Activated naive CD8-positive, alpha-beta T cell treated with anti-CD3 and anti-CD28 coated beads for 36 hours (primary cell): ENCODE results near the gene MPPED2. TPM values are rescaled to one million over a fixed set of nuclear protein-coding genes. Genes with fewer than 3 reads are reported as not detected.

Source experiments
- DNase-seq: peaks from one replicate; pipeline ENCODE4 v3.0.0; 2021
- H3K27ac Mint-ChIP-seq: one replicate; pipeline ENCODE4 v1.8.0; 2022; ENCODE audit warnings: mild to moderate bottlenecking, moderate library complexity, mixed read lengths
- H3K27me3 Mint-ChIP-seq: one replicate; pipeline ENCODE4 v1.8.0; 2022; ENCODE audit warnings: mild to moderate bottlenecking, mixed read lengths
- H3K36me3 Mint-ChIP-seq: one replicate; pipeline ENCODE4 v1.8.0; 2021; ENCODE audit warnings: mild to moderate bottlenecking, mixed read lengths
- H3K4me1 Mint-ChIP-seq: one replicate; pipeline ENCODE4 v1.8.0; 2021; ENCODE audit warnings: mixed read lengths
- H3K4me3 Mint-ChIP-seq: one replicate; pipeline ENCODE4 v1.8.0; 2022; ENCODE audit warnings: mild to moderate bottlenecking, moderate library complexity, mixed read lengths
- H3K9me3 Mint-ChIP-seq: one replicate; pipeline ENCODE4 v1.8.0; 2022; ENCODE audit warnings: mixed read lengths
- total RNA-seq, 2 experiments: library from RNA; stranded (reverse); gene quantifications; one replicate each; pipeline ENCODE4 v1.2.3, GENCODE V29; 2021

MPPED2 gene
- total RNA-seq, 2 experiments from 2014 or later: 0.19 to 0.62 TPM

DNA sequence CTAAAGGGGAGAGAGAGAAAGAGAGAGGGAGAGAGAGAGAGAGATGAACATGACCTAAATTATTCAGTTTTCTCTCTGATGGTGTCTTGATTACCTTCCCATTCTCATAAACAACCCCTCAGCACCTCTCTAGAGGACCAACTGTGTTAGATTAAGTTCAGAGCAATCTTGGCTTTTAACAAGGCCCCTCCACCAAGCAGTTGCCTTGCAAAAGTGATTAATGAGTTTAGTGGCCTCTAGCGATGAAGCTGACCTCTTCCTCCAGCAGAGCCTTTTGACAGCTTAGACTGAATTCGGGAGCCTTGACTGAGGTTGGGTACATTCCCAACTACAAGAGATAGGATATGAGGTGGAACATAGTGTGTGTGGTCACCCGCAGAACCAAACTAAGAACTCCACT, 197.2 kb downstream of the MPPED2 start:
- Mint-ChIP-seq H3K27me3 (peaks cover 7% of the 10 kb centered on the region), H3K36me3 (no peaks in the 10 kb centered on the region), H3K4me3 (no peak overlapping the region), H3K9me3 (no peaks in the 10 kb centered on the region), H3K4me1 (no peaks in the 10 kb centered on the region), H3K27ac (no peak overlapping the region)
- no peak for DNase-seq

GRCh38 chr11:30387891-30388861, 198.0 kb downstream of the MPPED2 start:
- Mint-ChIP-seq H3K36me3 (no peaks in the 10 kb centered on the region), H3K4me1 (no peaks in the 10 kb centered on the region), H3K4me3 (no peak overlapping the region), H3K9me3 (no peaks in the 10 kb centered on the region), H3K27me3 (peaks cover 8% of the 10 kb centered on the region), H3K27ac (no peak overlapping the region)
- no peak for DNase-seq

GRCh38 chr11:30381879-30382278, 204.3 kb downstream of the MPPED2 start:
- DNase-seq: no peak
- H3K36me3 Mint-ChIP-seq: no peaks in the 10 kb centered on the region
- H3K27me3 Mint-ChIP-seq: peaks cover 8% of the 10 kb centered on the region
- H3K4me3 Mint-ChIP-seq: no peak overlapping the region
- H3K4me1 Mint-ChIP-seq: no peaks in the 10 kb centered on the region
- H3K9me3 Mint-ChIP-seq: no peaks in the 10 kb centered on the region
- no peak overlapping the region for H3K27ac Mint-ChIP-seq

DNA sequence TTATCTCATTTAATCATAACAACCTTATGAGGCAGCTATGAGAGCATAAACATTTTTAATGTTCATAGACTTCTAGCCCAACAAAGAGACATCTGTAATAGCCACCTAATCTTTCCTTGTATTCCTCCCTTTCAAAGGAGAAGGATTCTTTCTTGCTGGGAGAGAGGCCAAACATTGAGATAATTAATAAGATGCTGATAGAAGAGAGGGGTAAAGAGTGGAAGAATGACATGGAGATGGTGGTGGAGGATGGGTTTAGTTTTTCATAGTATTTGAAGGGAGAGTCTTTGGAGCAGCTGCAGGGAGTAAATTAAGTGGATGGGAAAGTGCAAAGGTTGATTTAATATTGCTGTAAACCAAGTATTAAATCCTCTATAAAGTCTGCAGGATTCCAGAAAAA, 205.3 kb downstream of the MPPED2 start:
- Mint-ChIP-seq H3K4me1 (no peaks in the 10 kb centered on the region), H3K27me3 (peaks cover 8% of the 10 kb centered on the region), H3K9me3 (no peaks in the 10 kb centered on the region), H3K27ac (no peak overlapping the region), H3K36me3 (no peaks in the 10 kb centered on the region), H3K4me3 (no peak overlapping the region)
- no peak for DNase-seq

GRCh38 chr11:30377347-30377746, 208.8 kb downstream of the MPPED2 start:
- Mint-ChIP-seq H3K27me3 (no peaks in the 10 kb centered on the region), H3K36me3 (no peaks in the 10 kb centered on the region), H3K9me3 (no peaks in the 10 kb centered on the region), H3K4me1 (no peaks in the 10 kb centered on the region), H3K4me3 (no peak overlapping the region), H3K27ac (no peak overlapping the region)
- DNase-seq: no peak

- no peak overlapping the region for H3K4me3 Mint-ChIP-seq
- no peaks in the 10 kb centered on the region for H3K9me3 Mint-ChIP-seq
- H3K4me1 Mint-ChIP-seq: no peaks in the 10 kb centered on the region
- no peaks in the 10 kb centered on the region for H3K27me3 Mint-ChIP-seq
- DNase-seq: no peak
- H3K27ac Mint-ChIP-seq: no peak overlapping the region
- no peaks in the 10 kb centered on the region for H3K36me3 Mint-ChIP-seq
These were observed 216.0 kb downstream of the MPPED2 start for GRCh38 chr11:30370164-30370563.

DNA sequence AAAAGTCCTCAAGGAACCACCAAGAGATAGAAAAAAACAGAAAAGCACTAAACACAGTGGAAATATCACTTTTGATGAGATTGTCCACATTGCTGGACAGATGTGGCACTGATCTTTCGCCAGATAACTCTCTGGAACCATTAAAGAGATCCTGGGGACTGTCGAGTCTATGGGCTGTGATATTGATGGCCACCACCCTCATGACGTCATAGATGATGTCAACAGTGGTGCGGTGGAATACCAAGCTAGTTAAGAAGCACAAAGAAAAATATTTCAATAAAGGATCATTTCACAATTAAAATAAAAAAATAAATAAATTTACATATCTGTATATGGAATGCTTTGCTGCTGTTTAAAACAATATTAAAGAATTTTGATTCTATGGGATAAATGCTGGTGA, 217.8 kb downstream of the MPPED2 start:
- Mint-ChIP-seq H3K4me3 (no peak overlapping the region), H3K27me3 (no peaks in the 10 kb centered on the region), H3K27ac (no peak overlapping the region), H3K4me1 (no peaks in the 10 kb centered on the region), H3K9me3 (no peaks in the 10 kb centered on the region), H3K36me3 (no peaks in the 10 kb centered on the region)
- no peak for DNase-seq

DNA sequence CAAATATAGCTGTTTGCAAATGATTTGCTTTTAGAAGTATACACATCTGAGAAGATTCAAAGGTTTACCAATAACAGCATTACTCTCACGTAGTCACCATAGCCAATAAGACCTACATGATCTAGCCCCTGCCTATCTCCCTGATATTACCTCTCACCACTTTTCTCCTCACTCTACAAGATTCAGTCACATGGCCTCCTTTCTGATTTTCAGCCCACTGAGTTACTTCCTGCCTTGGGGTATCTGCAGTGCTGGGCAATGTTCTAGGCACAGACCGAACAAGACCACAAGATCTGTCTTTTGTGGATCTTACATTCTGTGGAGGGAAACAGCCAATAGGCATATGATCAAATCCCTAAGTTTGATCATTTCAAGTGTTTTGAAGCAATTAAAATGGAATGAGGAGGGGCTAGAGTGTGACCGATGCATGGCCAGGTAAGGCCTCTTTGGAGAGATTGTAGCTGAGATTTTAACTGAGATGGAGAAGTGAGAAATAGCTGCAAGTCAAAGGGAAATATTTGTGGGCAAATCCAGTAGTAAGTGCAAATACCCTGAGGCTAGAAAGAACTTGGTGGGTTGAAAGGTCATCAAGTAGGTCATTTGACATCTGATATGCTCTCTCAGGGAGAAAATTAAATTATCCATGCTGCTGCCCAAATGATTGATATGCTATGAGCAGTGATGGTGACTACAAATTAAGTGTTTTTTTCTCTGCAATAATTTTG, 220.2 kb downstream of the MPPED2 start:
- no peak overlapping the region for H3K4me3 Mint-ChIP-seq

DNA sequence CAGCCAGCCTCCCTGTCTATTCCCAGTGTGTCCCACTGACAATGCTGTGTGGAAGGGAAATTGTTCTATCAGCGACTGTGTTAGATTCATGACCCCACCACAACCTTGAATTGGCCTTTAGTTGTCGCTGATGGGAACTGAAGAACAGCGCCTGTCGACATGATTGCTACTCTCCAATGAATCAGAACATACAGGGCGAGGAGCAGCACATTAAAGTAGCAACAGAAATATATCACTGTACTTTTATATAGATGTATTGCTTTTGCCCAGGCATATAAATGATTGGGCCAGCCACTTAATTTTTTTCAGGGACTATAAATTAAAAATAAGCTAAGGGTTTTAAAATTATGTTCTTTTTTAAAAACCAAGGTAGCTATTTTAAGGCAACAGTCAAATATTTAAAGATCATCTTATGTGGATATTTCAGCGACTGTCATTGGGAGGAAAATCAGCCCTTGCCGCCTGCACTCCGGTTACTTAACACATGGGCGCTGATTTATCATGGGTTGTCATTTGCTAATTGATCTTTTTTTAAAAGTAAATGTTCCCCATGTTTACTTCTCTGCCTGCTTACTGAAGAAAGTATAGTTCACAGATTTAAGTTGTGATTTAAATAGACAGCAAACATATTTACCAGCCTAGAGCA, 221.2 kb downstream of the MPPED2 start:
- H3K27me3 Mint-ChIP-seq: no peaks in the 10 kb centered on the region
- DNase-seq: no peak
- H3K4me1 Mint-ChIP-seq: no peaks in the 10 kb centered on the region
- H3K27ac Mint-ChIP-seq: no peak overlapping the region
- no peaks in the 10 kb centered on the region for H3K9me3 Mint-ChIP-seq
- no peak overlapping the region for H3K4me3 Mint-ChIP-seq
- H3K36me3 Mint-ChIP-seq: no peaks in the 10 kb centered on the region

More for the DNA sequence above, 220.2 kb downstream of the MPPED2 start:
- no peaks in the 10 kb centered on the region for H3K27me3 Mint-ChIP-seq
- no peaks in the 10 kb centered on the region for H3K36me3 Mint-ChIP-seq
- no peaks in the 10 kb centered on the region for H3K4me1 Mint-ChIP-seq
- no peak overlapping the region for H3K27ac Mint-ChIP-seq
- no peak for DNase-seq
- H3K9me3 Mint-ChIP-seq: no peaks in the 10 kb centered on the region

DNA sequence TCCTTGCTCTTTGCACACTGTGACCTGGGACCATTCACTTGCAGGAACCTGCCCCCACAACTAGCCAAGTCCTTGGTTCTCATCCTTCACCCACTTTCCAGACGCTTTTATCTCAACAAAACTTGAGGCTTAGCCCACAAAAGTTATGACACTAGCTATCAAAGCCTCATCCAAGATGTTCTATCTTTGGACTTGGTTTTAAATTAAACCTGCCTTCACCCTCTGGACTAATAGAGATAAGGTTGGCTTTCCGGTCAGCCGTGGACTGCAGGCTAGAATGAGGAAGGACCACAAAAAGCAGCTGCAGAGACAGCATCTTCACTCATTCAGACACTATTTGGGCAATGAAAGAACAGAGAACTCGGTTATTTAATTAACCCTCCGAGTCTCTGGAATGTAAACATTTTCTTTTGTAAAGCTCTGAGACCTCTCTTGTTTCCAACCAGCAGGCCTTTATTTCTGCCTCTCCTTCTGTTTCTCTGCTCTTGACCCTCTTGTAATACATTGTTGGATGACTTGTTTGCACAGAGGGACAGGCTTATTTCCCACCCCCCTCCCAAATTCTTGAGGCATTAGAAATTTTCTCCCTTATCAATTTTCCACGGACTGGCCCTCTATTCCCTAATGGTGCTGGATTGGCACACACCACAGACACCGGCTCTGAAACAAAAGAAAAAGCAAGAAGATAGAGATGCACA, 221.9 kb downstream of the MPPED2 start:
- H3K27me3 Mint-ChIP-seq: no peaks in the 10 kb centered on the region
- no peak for DNase-seq
- H3K27ac Mint-ChIP-seq: no peak overlapping the region
- no peaks in the 10 kb centered on the region for H3K36me3 Mint-ChIP-seq
- H3K4me1 Mint-ChIP-seq: no peaks in the 10 kb centered on the region
- no peak overlapping the region for H3K4me3 Mint-ChIP-seq
- H3K9me3 Mint-ChIP-seq: no peaks in the 10 kb centered on the region

DNA sequence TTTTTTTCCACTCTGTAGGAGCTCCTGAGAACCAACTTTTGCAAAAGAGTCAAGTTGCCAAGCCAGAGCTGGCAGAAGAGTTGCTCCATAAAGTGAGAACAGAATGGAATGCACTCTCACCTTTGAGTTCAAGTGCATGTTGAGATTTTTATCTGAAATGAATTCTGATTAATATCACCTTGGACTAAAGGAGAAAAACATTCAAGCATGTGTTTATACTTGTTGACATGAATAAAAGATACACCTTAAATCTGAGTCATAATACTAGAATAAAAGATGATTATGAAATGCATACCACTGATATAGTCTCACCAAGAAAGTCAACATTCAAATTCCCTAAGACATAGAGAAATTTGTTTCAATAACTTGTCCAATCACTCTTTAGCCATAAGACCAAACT, 225.4 kb downstream of the MPPED2 start:
- Mint-ChIP-seq H3K9me3 (no peaks in the 10 kb centered on the region), H3K27ac (no peak overlapping the region), H3K4me3 (no peak overlapping the region), H3K4me1 (no peaks in the 10 kb centered on the region), H3K36me3 (no peaks in the 10 kb centered on the region), H3K27me3 (no peaks in the 10 kb centered on the region)
- DNase-seq: no peak
